Ovary (tissue), 9 donors: ENCODE data around the gene PLEKHA5. TPM values are rescaled to one million over a fixed set of nuclear protein-coding genes. Genes with fewer than 3 reads are reported as not detected.

Experiments
- DNase-seq, 5 donors: peaks; one replicate each; pipeline ENCODE4 v3.0.0-alpha.2; 2019 to 2020
- H3K27ac ChIP-seq, 2 donors: fragments of 200-600 bp; one replicate each; pipeline versions ENCODE4 v1.5.1 to v1.8.0; 2019 to 2022
- H3K27me3 ChIP-seq: fragments of 200-600 bp; one replicate; pipeline ENCODE4 v1.8.0; 2022
- H3K36me3 ChIP-seq: fragments of 200-600 bp; sonication (generic); one replicate; pipeline ENCODE4 v1.5.1; 2019
- H3K4me1 ChIP-seq: one replicate; pipeline ENCODE4 v1.8.1; 2013; ENCODE audit warnings: mild to moderate bottlenecking, moderate library complexity; ENCODE audit not compliant: insufficient read depth
- H3K4me3 ChIP-seq: fragments of 200-600 bp; sonication (generic); one replicate; pipeline ENCODE4 v1.5.1; 2017
- H3K9me3 ChIP-seq, 2 donors: fragments of 200-600 bp in 1 of 2; sonication (generic) in 1 of 2; one replicate each; pipeline versions ENCODE4 v1.5.1 to v1.8.1; 2013 to 2019; ENCODE audit warnings: mild to moderate bottlenecking in 1 of 2, moderate library complexity in 1 of 2
- EP300 ChIP-seq: sonication (generic); formaldehyde crosslinking; IDR thresholded peaks from one replicate; pipeline ENCODE4 v1.6.1; 2017; ENCODE audit warnings: antibody characterized with exemption
- POLR2A ChIP-seq: fragments of 450-650 bp; IDR thresholded peaks from one replicate; pipeline ENCODE4 v1.6.1; 2017; ENCODE audit warnings: antibody characterized with exemption, mild to moderate bottlenecking, moderate library complexity
- WGBS, 3 donors: extraction: QIAGEN DNeasy Blood & Tissue Kit in 1 of 3; methylation state at CpG; one replicate each; pipeline versions ENCODE4 v1.1.5 to v1.1.7; 2013 to 2017; 5-methylcytosine and 5-hydroxymethylcytosine counted together
- intact Hi-C, 4 donors: fragments of 100-400 bp; cut with DNase I; formaldehyde crosslinking; loops; one replicate each; pipeline versions ENCODE4 v1.11.0 to v1.15.1; 2022 to 2023
- polyA plus RNA-seq, 2 donors: library from polyadenylated mRNA; stranded (reverse); fragments of 200-250 nt in 1 of 2; fragments of 350-450 nt in 1 of 2; fragmentation: Illumina TruSeq in 1 of 2; extraction: RNeasy Lipid Tissue Mini Kit (QIAGEN cat#74804) in 1 of 2; gene quantifications; one replicate each; pipeline ENCODE4 v1.2.3, GENCODE V29; 2013 to 2014
- total RNA-seq, 7 donors: library from RNA; depleted of rRNA in 2 of 7; stranded (reverse); fragments of >200 nt in 2 of 7; fragmentation: NEBNext Ultra II Directional in 3 of 7; extraction: Animal tissue kit (Norgen Biotek cat#: 25700) in 3 of 7; gene quantifications; one replicate each; pipeline versions ENCODE4 v1.1.0 to v1.2.4, GENCODE V29; 2016 to 2023
- TF ChIP-seq, protein P1 (sequence below), 3 donors: fragments of 450-650 bp in 2 of 3; fragments of 200-600 bp in 1 of 3; IDR thresholded peaks; one replicate each; pipeline versions ENCODE4 v1.5.1 to v1.8.0; 2016 to 2022; ENCODE audit warnings: antibody characterized with exemption in 3 of 3, mild to moderate bottlenecking in 1 of 3
- donor health status: DM: no; HTN: no; CAD: no; lungs with moderate emphysema.
- donor health status: DM: no; HTN: no; CAD: no.
- donor health status: Bipolar disorder and iron deficiency.
- donor health status: DM: yes; HTN: yes; CAD: no.
- donor health status: DM: no; HTN: no; CAD: no.
- donor health status: DM: yes; HTN: yes; CAD: no.

Gene PLEKHA5
- total and polyA plus RNA-seq, 9 donors = 32.2 to 65.6 (median 45.7) TPM

DNA sequence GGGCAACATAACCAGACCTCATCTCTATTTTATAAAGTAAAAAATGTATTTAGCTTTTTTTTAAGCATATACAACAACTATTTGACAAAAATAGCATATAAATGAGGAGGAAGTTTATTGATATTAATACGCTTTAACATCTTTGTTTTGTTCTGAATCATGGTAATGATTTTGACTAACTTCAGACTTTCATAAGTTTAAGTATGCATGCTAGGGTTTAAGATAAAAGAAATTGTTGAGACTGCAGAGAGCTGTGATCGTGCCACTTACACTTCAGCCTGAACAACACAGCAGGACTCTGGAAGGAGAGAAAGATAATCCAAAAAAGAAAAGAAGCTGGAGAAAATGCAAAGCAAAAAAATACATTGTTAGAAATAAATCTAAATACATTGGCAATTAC is 221.8 kb downstream of the PLEKHA5 start:
- H3K36me3 ChIP-seq = no peaks in the 10 kb centered on the region
- intact Hi-C loops = no loop called here
- WGBS, 3 donors = 58 to 74% (median 58%) methylated on average over 2 of the region's 2 CpGs

DNA sequence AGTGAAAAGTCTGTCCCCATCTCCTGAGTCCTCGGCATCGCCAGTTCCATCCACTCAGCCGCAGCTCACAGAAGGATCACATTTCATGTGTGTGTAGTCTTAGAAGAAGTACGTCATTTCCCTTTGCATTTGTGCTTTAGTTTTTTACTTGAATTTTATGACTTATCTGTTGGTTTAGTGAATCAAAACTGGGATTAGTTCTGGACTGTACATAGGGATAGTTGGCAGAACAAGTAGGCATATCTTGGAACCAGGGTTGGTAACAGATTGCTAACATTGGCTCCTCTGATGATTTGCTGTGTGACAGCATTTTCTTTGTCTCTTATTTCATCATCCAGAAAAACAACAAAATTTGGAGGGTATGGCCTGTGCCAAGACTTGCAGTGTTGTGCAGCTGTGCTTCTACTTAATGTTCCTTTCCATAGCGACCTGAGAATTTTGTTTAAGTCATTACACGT is 240.2 kb downstream of the PLEKHA5 start:
- no peaks in the 10 kb centered on the region for H3K9me3 ChIP-seq
- intact Hi-C loops = no loop called here
- no peak for DNase-seq

More for the DNA sequence above, 221.8 kb downstream of the PLEKHA5 start:
- Histone ChIP-seq H3K4me3 (no peak overlapping the region), H3K4me1 (no peaks in the 10 kb centered on the region), H3K27me3 (no peaks in the 10 kb centered on the region), H3K27ac (no peak overlapping the region), H3K9me3 (no peaks in the 10 kb centered on the region)
- no peak for DNase-seq
- TF ChIP-seq, protein P1, sequence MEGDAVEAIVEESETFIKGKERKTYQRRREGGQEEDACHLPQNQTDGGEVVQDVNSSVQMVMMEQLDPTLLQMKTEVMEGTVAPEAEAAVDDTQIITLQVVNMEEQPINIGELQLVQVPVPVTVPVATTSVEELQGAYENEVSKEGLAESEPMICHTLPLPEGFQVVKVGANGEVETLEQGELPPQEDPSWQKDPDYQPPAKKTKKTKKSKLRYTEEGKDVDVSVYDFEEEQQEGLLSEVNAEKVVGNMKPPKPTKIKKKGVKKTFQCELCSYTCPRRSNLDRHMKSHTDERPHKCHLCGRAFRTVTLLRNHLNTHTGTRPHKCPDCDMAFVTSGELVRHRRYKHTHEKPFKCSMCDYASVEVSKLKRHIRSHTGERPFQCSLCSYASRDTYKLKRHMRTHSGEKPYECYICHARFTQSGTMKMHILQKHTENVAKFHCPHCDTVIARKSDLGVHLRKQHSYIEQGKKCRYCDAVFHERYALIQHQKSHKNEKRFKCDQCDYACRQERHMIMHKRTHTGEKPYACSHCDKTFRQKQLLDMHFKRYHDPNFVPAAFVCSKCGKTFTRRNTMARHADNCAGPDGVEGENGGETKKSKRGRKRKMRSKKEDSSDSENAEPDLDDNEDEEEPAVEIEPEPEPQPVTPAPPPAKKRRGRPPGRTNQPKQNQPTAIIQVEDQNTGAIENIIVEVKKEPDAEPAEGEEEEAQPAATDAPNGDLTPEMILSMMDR (IDR thresholded peaks at IDR 0.05) = no peak
- TF ChIP-seq POLR2A (no peak), EP300 (no peak)

GRCh38 chr12:19373586-19373985 is 244.1 kb downstream of the PLEKHA5 start:
- Histone ChIP-seq H3K4me3 (no peak overlapping the region), H3K27me3 (no peaks in the 10 kb centered on the region), H3K9me3 (no peaks in the 10 kb centered on the region), H3K36me3 (no peaks in the 10 kb centered on the region), H3K27ac (no peak overlapping the region), H3K4me1 (no peaks in the 10 kb centered on the region)
- WGBS, 3 donors = 83 to 94% (median 91%) methylated on average over 4 of the region's 4 CpGs
- TF ChIP-seq, protein P1 (IDR thresholded peaks at IDR 0.05) = no peak
- TF ChIP-seq EP300 (no peak), POLR2A (no peak)
- intact Hi-C loops = no loop called here
- DNase-seq = no peak

More for the DNA sequence above, 240.2 kb downstream of the PLEKHA5 start:
- Histone ChIP-seq H3K36me3 (no peaks in the 10 kb centered on the region), H3K4me3 (no peak overlapping the region), H3K27ac (no peak overlapping the region), H3K27me3 (no peaks in the 10 kb centered on the region), H3K4me1 (no peaks in the 10 kb centered on the region)
- 84 to 89% (median 89%) methylated on average over 6 of the region's 6 CpGs for WGBS, 3 donors
- TF ChIP-seq EP300 (no peak), POLR2A (no peak)
- TF ChIP-seq, protein P1 (IDR thresholded peaks at IDR 0.05) = no peak

GRCh38 chr12:19375888-19376287 is 246.4 kb downstream of the PLEKHA5 start:
- Histone ChIP-seq H3K9me3 (no peaks in the 10 kb centered on the region), H3K4me1 (no peaks in the 10 kb centered on the region), H3K27me3 (no peaks in the 10 kb centered on the region), H3K27ac (no peak overlapping the region), H3K4me3 (no peak overlapping the region), H3K36me3 (no peaks in the 10 kb centered on the region)
- no peak for DNase-seq
- TF ChIP-seq POLR2A = no peak
- TF ChIP-seq, protein P1 (IDR thresholded peaks at IDR 0.05) = no peak
- no peak for TF ChIP-seq EP300
- WGBS, 3 donors = 66 to 70% (median 70%) methylated on average over 2 of the region's 2 CpGs
- intact Hi-C loops = no loop called here
